NCI-H510A (cell line): Measurements from ENCODE around the gene CACNA2D3.

Experiments
- DNase-seq: peaks from one replicate; lab custom pipeline; 2025; lab: John Stamatoyannopoulos, UW

The CACNA2D3 gene

DNA sequence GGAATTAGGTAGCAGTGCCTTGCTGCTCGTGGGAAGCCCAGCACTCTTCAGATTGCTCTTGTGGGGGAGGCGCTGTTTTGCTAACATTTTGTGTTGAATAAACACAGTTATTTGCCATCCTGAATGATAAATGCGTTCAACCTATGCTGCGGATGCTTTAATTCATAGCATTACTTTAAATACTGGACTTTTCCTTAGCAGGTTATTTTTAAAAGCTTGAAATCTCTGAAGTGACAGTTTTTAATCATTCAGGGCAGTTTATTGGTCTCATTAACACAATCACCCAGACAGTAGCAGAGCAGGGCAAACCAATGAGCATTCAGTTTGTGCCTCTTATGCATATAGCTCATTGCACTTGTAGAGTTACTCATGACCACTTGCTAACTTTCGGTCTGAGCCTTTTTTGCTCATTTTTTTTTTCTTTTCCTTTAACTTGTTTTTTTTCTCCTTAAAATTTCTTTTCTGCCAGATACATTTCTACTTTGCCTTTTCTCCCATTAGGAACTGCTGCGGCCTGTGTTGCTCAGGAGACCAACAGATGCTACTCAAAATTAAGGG is 5.2 kb downstream of the CACNA2D3 start:
- DNase-seq, result no peak

- DNase-seq, result no peak
Observed at GRCh38 chr3:54131026-54131605, 8.8 kb downstream of the CACNA2D3 start.

GRCh38 chr3:54131890-54132289 is 9.5 kb downstream of the CACNA2D3 start:
- no peak for DNase-seq

- no peak for DNase-seq
Observed at GRCh38 chr3:54132685-54133084, 10.3 kb downstream of the CACNA2D3 start.

GRCh38 chr3:54133196-54133595 is 10.8 kb downstream of the CACNA2D3 start:
- no peak for DNase-seq

DNA sequence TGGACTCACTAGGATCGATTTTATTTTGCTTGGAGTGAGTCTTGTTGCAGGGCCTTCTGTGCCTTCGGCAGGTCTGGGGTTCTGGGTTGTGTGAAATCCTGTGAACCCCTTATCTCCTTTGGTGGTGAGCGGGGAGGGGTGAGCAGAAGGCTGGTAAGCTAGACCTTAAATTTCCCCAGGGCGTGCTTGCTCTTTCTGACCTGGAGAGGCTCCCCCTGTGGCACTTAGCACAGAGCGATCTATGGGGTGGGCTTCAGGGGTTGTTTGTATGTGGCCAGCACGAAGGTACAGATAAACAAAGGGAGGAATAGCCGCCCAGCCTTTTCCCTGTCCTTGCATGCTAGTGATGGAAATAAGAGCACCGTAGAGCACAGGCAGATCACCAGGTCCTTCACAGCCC is 11.8 kb downstream of the CACNA2D3 start:
- no peak for DNase-seq

DNA sequence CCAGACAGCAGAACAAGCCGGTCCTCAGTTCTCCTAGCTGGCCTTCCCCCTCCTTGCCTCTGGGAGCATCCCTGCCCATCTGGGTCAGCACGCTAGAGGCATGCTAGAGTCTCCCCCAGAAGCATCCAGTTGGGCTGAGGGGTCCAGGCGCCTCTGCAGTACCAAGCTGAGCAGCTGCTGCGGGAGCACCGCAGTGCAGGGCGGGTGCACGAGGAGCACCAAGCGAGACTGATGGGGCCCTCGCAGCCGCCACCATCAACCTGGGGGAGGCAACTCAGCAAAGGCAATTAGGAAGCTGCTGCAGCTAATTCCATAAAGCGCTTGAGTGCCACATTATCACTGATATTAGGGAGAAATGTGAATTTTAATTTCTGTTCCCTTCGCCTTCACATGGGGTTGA is 12.4 kb downstream of the CACNA2D3 start:
- DNase-seq, result no peak

DNA sequence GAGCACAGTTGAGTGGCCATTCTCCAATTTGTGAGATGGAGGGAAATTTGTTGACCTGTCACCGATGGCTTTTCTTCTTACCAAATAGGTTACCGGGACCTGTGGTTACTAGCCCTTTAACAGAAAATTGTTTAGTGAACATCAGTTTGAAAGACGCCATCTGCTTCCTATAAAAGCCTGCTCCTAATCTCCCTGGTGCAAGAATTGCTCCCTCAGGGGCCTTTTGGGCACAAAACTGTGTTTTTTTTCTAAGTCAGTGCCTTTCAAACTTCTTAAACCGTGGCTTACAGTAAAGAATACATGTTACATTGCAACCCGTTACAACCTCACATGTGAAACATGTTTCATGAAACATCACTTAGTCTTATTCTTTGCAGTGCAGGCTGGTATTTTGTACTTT is 15.0 kb downstream of the CACNA2D3 start:
- DNase-seq, result no peak

- DNase-seq, result no peak
Observed at GRCh38 chr3:54138937-54139547, 16.7 kb downstream of the CACNA2D3 start.

DNA sequence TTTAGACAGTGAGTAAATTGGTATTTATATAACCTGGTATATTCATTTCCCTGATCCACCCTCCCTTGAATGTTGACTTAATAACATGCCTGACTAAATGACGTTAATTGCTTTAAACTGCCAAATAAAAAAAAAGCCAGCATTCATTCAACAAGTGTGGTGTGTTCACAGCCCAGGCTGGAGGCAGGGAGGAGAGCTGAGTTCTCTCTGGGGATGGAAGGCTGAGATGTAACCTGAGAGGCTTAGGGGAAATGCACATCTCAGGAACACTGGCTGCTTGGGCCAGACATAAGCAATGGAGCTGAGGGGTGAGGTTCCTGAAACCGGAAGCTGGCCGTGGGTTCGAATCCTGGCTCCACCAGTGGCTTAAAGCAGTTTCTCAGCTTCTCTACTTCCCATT is 17.3 kb downstream of the CACNA2D3 start:
- no peak for DNase-seq

- no peak for DNase-seq
Observed at GRCh38 chr3:54144284-54144683, 21.9 kb downstream of the CACNA2D3 start.

DNA sequence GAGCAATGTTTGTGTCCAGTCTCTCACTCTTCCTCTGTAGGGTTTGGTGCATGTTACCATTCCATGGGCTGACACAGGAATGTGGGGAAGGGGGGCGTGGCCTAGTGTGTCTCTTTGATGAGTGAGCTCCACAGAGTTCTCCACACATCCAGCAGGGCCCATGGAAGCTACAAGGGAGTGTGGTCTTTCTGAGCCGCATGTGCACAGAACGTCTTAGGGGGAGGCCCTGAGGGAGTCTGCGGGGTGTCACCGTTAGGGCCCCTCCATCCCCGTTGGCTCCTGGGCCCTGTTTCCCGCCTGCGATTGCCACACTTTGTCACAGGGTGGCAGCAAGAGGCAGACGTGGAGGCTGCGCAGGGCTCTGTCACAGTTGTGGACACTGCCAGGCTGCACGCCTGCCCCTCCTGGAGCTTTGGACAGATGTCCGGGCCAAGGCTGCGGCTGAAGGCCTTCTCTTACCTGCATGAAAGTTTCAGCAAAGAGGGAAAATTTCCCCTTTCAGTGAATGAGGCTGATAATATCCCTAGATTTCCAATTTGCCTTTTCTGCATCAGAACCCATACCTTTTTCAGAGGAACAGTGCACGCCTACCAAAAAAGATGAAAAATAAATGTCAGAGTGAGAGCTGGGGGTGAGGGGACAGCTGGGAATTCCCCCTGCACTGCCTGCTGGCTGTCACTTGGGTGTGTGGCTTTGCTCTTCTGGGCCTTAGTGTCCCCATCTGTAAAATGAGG is 24.3 kb downstream of the CACNA2D3 start:
- peak; percentile 13 for DNase-seq

DNA sequence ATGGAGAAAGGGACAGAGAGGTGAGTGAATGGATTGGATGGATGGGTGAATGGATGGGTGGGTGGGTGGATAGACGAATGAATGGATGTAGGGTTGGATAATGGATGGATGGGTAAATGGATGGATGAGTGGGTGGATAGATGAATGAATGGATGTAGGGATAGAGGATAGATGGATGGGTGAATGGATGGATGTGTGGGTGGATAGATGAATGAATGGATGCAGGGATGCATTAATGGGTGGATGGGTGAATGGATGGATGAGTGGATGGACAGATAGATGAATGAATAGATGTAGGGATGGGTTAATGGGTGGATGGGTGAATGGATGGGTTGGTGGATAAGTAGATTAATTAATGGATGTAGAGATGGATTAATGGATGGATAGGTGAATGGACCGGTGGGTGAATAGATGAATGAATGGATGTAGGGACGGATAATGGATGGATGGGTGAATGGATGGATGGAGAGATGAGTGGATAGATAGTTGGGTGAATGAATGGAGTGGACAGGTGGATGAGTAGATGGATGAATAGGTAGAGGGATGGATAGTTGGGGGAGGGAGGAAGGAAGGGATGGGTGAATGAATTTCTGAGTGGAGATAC is 28.6 kb downstream of the CACNA2D3 start:
- no peak for DNase-seq

DNA sequence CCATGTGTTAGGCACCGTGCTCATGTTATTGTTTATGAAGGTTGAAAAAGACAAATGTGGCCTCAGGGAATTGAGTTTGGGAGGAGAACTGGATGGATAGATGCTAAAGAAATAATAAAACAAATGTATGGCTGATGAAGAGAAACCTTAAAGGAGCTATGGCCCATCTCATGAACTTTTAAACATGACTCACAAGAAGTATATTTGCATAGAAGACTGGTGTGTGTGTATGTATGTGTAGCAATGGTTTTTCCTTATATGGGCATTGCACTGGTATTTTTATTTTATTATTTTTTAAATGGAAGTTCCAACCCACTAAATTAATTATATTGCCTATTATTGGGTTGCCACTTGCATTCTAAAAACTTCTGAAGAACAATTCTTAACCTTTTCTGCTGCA is 31.1 kb downstream of the CACNA2D3 start:
- no peak for DNase-seq

GRCh38 chr3:54157860-54158259 is 35.5 kb downstream of the CACNA2D3 start:
- no peak for DNase-seq

DNA sequence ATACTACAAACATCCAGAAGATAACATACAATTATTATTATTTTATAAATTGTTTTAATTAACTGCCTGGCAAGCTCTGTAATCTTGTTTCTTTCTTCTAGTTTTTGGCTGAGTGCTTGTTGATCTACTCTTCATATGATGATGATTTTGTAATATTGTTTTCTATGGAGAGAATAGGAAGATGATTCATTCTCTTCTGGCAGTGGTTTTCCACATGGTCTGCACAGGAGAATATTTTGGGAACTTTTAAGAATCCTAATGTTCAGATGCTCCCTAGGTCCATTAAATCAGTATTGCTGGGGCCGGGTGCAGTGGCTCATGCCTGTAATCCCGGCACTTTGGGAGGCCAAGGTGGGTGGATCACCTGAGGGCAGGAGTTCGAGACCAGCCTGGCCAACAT is 37.6 kb downstream of the CACNA2D3 start:
- no peak for DNase-seq

DNA sequence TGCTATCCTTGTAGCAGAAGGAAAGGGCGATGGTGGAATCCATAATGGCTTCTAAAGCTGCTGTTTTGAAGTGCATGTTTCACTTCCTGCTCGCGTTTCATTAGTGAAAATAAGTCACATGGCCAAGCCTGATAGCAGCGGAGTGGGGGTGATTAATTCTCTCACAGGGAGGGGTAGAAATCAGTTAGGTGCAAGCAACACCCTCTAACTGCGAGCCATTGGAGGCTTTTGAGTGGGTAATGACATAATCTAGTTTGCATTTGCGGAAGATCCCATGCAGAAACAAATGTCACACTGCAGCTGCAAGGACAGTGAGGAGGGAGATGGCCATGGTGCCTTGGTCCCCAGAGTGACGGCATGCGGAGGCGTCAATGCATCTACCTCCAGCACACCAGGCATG is 41.1 kb downstream of the CACNA2D3 start:
- no peak for DNase-seq

DNA sequence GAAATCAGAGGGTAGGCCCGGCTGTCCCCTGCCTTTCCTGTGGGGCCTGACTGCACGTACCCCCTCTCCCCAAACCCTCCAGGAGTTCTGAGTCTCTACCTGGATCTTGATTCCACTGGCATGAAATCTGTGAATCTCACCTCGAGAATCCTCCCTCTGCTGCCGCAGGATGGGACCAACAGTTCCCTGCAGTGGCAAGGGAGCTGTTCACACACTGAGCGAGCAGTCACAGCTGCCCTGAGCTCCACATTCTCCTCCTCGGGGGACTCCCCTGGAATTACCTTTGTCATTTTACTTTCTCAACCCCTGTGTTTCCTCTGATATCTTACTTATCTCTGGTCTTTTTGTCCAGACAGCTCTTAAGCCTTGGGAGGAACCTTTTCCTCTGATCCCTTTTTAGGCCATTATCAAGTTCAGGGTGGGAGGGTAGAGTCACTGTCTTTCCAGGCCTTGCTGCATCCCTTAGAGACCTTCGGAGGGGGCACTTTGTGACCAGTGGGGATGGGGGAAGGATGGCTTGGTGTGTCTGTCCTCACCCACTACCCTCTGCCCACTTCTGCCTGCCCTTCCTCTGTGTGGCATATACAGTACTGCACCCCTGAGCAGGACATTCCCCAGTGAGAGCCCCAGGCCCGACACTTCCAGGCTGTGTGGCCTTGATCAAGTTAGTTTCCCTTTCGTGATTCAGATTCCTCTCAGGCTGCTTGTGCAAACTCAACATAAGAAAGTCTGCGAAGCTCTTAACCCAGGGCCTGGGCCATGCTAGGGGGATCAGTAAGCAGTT is 42.0 kb downstream of the CACNA2D3 start:
- no peak for DNase-seq

DNA sequence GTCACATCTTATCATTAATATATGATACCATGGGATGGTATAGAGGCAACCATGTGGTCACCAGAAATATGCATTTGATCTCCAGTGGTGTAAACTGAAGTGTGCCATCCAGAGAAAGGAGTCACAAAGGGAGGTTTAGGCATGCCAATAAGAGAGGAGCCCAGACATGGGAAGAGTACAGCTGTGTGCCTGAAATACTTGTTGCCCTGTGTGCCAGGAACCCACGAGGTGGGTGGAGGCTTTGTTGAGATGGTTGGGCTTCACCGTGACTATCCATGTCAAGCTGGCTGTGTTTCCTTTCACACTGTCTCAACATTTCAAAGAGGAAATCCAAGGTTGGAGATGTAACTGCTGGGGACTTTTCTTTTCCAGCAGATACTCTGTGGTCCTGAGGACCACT is 43.5 kb downstream of the CACNA2D3 start:
- DNase-seq, result no peak

DNA sequence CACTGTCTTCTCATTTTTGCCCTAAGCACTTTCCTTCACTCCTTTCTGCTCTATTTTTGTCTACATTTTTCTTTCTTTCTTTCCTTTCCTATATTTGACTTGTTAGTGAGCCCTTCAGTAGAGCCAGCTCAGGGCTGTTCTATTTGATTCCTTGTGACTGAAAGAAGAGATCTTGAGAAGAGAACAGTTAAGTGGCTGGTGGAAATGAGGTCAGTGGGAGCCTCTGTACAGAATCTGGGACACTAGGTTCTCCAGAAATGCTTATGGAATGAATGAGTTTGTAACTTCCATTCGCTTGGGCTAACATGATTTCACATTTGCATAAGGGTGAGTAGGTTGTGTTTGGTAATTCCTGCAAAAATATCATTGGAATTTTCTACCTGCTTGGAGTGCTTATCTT is 45.6 kb downstream of the CACNA2D3 start:
- DNase-seq, result no peak

GRCh38 chr3:54168451-54168850 is 46.1 kb downstream of the CACNA2D3 start:
- DNase-seq, result no peak

- no peak for DNase-seq
Observed at GRCh38 chr3:54169524-54169923, 47.2 kb downstream of the CACNA2D3 start.
